ENCODE data around the gene SERPINA4. TPM values are rescaled to one million over a fixed set of nuclear protein-coding genes. Genes with fewer than 3 reads are reported as not detected.

Gene SERPINA4
- total RNA-seq, 1 experiment from 2014 or later = 0.17 TPM

- CTCF ChIA-PET = interaction anchor here (1.6 kb wide), 1 partner anchor 17 kb away, joined by 7 read pairs; no protein-coding TSS in a partner anchor
- BruUV-seq (replicated peaks) = no TSS peak
- Histone ChIP-seq H3K9me3 (ENCODE audit: control insufficient read depth in 1 of 2, insufficient read depth in 1 of 2, low read depth in 1 of 2, low read length in 2 of 2) (no peaks in the 10 kb centered on the region), H2AFZ (ENCODE audit: low read depth, low read length, poor library complexity, severe bottlenecking) (no peak overlapping the region), H4K20me1 (ENCODE audit: insufficient read depth) (no peaks in the 10 kb centered on the region), H3K79me2 (ENCODE audit: insufficient read depth, low read length) (no peaks in the 10 kb centered on the region), H3K27me3 (ENCODE audit: insufficient read depth, low read length) (no peaks in the 10 kb centered on the region), H3K9me2 (ENCODE audit: insufficient read depth) (no peaks in the 10 kb centered on the region), H3K27ac (ENCODE audit: low read depth, low read length) (no peak overlapping the region), H3K4me2 (ENCODE audit: low read length) (no peak overlapping the region), H3K36me3 (ENCODE audit: control insufficient read depth in 1 of 2, insufficient read depth in 2 of 2, low read length in 2 of 2) (no peaks in the 10 kb centered on the region), H3K9ac (ENCODE audit: low read length) (no peak overlapping the region), H3K4me1 (ENCODE audit: control insufficient read depth in 1 of 2, insufficient read depth in 2 of 2, low read length in 2 of 2) (peaks cover 0 to 10% of the 10 kb centered on the region in 2 experiments; a peak in 2 of 4 replicates), H3K4me3 (replicated peaks in 1 of 2; ENCODE audit: low read depth in 1 of 2, low read length in 2 of 2) (no peak overlapping the region)
- POLR2A ChIA-PET = no interaction called here
- no peak for DNase-seq (ENCODE audit: low read depth, low spot score)
- TF ChIP-seq RAD21 (IDR thresholded peaks at IDR 0.05; ENCODE audit: low read depth) (no peak), CEBPB (IDR thresholded peaks at IDR 0.05; ENCODE audit: low read depth) (no peak)
- RAD21 ChIA-PET (ENCODE audit: low non-redundant PET in 1 of 2, low total read pairs in 2 of 2, uncharacterized antibody in 2 of 2, unreplicated experiment in 2 of 2) = no interaction called here
- ATAC-seq = no peak
- intact Hi-C loops (cut with micrococcal nuclease) = loop anchor here (10.0 kb wide), 1 partner anchor 398 kb away; no protein-coding TSS in a partner anchor
Observed at GRCh38 chr14:94532447-94532846, 28.8 kb upstream of the SERPINA4 start.

GRCh38 chr14:94535506-94535905 is 25.7 kb upstream of the SERPINA4 start:
- Histone ChIP-seq H2AFZ (ENCODE audit: low read depth, low read length, poor library complexity, severe bottlenecking) (no peak overlapping the region), H3K27ac (ENCODE audit: low read depth, low read length) (no peak overlapping the region), H3K36me3 (ENCODE audit: control insufficient read depth in 1 of 2, insufficient read depth in 2 of 2, low read length in 2 of 2) (no peaks in the 10 kb centered on the region), H4K20me1 (ENCODE audit: insufficient read depth) (no peaks in the 10 kb centered on the region), H3K4me3 (replicated peaks in 1 of 2; ENCODE audit: low read depth in 1 of 2, low read length in 2 of 2) (no peak overlapping the region), H3K9ac (ENCODE audit: low read length) (no peak overlapping the region), H3K9me2 (ENCODE audit: insufficient read depth) (no peaks in the 10 kb centered on the region), H3K4me2 (ENCODE audit: low read length) (no peak overlapping the region), H3K79me2 (ENCODE audit: insufficient read depth, low read length) (no peaks in the 10 kb centered on the region), H3K9me3 (ENCODE audit: control insufficient read depth in 1 of 2, insufficient read depth in 1 of 2, low read depth in 1 of 2, low read length in 2 of 2) (no peaks in the 10 kb centered on the region), H3K4me1 (ENCODE audit: control insufficient read depth in 1 of 2, insufficient read depth in 2 of 2, low read length in 2 of 2) (peaks cover 0 to 10% of the 10 kb centered on the region in 2 experiments; a peak in 2 of 4 replicates), H3K27me3 (ENCODE audit: insufficient read depth, low read length) (no peaks in the 10 kb centered on the region)
- RAD21 ChIA-PET (ENCODE audit: low non-redundant PET in 1 of 2, low total read pairs in 2 of 2, uncharacterized antibody in 2 of 2, unreplicated experiment in 2 of 2) = no interaction called here
- POLR2A ChIA-PET = no interaction called here
- 0 out of 6 replicates have a peak, but pooled peaks of 1 of the 3 experiments have one; percentile 12 for TF ChIP-seq CTCF (IDR thresholded peaks at IDR 0.05 in 2 of 3, conservative IDR thresholded peaks at IDR 0.05 in 1 of 3; ENCODE audit: borderline replicate concordance in 1 of 3, insufficient read depth in 1 of 3, low read depth in 2 of 3, low read length in 2 of 3)
- no peak for TF ChIP-seq YY1 (IDR thresholded peaks at IDR 0.05; ENCODE audit: extremely low read depth, insufficient replicate concordance, low read depth, low read length)
- TF ChIP-seq EGR1 (IDR thresholded peaks at IDR 0.05; ENCODE audit: low read depth) = no peak
- CTCF ChIA-PET = no interaction called here
- no peak for DNase-seq (ENCODE audit: low read depth, low spot score)
- no TSS peak for BruUV-seq (replicated peaks)
- ATAC-seq = no peak
- intact Hi-C loops (cut with micrococcal nuclease) = loop anchor here (5.0 to 10.0 kb wide), 2 partner anchors 48 to 401 kb away; no protein-coding TSS in a partner anchor

All from HCT116 (cell line).